ENCODE measurements around the gene BCDIN3D. TPM values are rescaled to one million over a fixed set of nuclear protein-coding genes. Genes with fewer than 3 reads are reported as not detected.

The BCDIN3D gene
- total RNA-seq, 1 experiment from 2014 or later = 4.7 TPM

DNA sequence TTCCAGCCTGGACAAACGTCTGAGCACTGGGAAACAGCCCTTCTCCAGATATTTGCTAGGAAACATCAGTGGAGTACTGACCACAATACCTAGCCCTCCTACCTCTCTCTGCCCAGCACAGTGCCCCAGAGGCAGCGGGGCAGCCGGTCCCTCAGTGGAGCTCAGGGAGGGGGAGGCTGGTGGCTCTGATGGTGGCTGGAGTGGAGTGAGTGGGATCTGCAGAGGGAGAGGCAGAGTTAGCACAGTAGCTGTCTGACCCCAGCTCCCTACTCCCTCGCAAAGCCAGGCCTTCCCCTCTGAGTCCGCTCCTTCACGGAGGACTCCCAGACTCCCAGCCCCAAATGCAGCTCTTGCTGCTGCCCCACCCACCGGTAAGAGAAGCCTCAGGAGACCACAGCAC lies 44.7 kb downstream of the BCDIN3D start:
- no peak for DNase-seq (ENCODE audit: low read depth)

DNA sequence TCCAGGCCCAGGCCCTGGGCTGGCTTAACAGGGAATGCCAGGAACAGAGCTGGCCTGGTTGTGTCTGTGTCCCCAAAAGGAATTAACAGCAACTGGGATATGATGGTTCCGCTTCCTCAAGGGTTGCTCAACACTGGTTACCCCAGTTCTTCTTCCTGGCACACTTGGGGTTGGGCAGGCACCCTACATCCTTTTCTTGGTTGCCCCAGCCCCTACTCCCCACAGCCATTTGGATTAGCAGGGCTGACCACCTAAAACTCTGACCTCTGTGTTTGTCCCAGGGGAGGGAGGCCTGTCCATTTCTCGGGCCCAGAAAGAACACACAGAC lies 45.5 kb downstream of the BCDIN3D start:
- no peak for DNase-seq (ENCODE audit: low read depth)

DNA sequence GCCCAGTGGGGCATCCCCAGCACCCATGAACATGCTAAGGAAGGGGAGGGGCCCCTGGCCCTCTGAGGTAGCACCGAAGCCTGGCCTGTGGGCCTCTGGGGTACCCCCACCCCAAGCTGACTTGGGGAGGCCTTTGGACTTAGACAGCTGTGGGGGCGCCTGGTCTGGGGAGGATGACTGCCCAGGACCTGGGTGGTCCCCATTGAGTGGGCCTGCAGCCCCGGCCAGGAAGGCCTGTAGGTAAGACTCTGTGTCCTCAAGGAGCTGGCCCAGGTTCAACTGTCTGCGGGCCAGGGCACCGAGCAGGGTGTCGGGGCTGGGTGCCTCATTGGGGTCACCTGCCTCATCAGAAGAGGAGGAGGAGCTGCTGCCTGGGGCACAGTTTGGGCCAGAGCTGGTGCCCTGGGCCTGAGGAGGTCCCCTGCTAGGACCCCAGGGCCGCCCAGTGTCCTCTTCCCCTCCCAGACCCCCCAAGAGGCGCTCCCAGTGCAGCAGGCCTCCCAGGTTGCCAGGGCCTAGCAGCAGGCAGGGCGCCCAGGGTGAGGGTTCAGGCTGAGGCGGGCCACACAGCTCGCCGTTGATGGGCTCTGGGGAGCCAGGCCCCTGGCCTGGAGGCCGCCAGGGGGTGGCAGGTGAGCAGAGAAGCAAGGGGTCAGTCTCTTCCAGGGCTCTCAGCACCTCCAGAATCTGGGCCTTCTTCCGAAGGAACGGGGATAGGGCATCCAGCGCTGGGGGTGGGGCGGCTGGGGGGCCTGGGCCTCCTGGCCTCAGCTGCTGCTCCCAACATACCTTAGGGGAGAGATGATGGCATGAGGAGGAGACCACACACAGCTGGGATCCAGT lies 46.1 kb downstream of the BCDIN3D start:
- no peak for DNase-seq (ENCODE audit: low read depth)

DNA sequence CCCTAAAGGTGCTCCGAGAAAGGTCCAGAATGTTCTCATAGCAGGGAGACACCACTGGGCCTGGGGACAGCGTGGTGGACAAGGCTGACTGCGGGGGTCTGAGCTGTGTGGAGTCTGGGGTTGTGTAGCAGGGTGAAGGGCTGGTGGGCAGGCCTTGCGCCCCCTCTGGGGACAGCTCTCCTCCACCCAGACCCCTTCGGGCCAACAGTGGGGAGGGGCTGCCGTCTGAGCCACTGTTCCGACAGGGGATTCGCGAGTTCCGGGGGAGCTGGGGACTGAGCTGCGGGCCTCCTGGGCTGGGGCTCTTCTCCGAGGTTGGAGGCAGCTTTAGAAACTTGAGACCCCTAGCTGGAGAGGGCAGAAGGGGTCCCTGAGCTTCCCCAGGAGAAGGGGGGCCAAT lies 46.8 kb downstream of the BCDIN3D start:
- no peak for DNase-seq (ENCODE audit: low read depth)

DNA sequence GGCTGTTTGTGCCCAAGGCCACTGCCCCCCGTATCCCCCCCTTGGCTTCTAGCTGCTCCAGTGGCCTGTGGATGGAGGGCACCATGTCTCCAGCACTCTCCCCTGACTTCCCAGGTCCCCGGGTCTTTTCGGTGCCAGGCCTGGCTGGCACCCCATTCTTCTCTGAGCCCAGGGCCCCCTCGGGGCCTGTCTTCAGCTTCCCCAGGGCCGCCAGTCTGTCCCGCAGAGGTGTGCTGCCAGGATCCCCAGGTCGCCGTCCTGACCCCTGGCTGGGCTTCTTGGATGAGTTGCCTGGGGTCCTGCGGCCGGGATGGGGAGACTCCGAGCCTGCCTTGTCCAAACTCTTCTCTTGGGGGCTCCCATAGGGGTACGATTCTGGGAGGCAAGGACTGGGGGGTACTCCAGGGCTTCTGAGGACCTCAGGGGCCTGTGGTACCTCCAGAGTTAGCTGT lies 47.2 kb downstream of the BCDIN3D start:
- DNase-seq (ENCODE audit: low read depth) = no peak

DNA sequence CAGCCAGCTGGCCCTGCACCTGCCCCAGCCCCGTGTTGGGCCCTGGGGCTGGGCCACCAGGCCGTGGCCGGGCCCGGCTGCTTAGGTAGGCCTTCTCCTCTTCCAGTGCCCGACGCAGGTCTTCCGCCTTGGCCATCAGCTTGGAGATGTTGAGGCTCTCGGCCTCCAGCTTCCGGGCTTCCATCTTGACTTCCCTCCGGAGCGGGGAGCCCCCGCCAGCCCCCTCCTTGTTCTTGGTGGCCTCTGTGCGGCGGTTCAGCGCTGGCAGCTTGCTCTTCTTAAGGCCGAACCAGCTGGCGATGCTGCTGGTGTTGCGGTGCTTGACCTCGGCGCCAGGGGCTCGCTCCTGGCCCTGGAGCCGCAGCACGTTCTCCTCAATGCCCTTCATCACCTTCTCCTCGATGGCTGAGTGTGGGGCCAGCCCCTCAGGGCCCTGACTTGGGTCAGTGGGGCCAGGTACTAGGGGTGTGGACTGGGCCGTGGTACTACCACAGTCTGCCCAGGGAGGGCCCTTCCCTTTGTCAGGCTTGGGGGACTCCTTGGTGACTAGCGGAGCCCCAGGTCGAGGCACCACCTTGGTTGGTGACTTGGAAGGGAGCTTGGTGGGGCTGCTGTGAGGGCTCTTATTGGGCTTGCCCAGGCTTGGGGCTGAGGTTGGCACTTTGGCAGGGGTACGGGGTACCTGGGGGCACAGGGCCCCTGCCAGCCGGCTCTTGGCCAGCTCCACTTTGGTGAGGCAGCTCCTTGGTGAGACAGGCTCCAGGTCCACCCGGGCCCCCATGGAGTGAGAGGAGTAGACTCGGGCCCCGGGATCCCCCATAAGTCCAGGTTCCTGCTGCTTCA lies 47.9 kb downstream of the BCDIN3D start:
- DNase-seq (ENCODE audit: low read depth) = no peak

DNA sequence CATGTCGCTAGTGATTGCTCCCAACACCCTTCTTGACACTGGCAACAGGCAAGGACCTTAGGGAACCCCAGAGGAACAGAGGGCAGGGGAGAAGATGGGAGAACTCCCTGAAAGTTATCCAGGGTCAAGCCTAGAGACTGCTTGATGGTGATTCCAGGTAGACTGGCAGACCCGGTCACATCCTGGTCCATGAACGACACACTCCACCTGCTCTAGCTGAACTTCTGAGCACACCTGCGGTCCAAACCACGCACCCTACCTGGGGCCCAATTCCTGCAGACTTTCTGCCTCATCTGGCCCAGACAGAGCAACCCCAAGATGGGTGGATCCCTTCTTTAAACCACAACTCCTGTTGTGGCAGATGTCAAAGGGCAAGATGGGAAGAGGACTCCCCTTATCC lies 48.9 kb downstream of the BCDIN3D start:
- no peak for DNase-seq (ENCODE audit: low read depth)

DNA sequence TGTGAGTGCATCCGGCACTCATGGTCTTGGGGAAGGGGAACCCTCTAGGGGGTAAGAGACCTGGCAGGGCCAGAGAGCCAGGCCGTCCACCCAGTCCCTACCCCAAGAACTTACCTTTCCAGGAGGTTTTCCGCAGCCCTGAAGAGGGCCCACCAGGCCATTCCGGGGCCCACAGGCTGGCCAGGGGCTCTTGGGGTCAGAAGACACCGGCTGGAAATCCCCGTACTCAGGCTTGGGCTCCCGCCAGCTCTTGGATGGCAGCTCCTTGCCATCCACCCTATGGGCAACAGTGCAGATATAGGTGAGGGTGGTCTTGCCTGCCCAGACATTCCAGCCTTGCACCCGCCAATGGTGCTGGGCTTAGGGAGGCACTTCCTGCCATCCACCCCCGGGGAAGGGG lies 49.3 kb downstream of the BCDIN3D start:
- DNase-seq (ENCODE audit: low read depth) = no peak

DNA sequence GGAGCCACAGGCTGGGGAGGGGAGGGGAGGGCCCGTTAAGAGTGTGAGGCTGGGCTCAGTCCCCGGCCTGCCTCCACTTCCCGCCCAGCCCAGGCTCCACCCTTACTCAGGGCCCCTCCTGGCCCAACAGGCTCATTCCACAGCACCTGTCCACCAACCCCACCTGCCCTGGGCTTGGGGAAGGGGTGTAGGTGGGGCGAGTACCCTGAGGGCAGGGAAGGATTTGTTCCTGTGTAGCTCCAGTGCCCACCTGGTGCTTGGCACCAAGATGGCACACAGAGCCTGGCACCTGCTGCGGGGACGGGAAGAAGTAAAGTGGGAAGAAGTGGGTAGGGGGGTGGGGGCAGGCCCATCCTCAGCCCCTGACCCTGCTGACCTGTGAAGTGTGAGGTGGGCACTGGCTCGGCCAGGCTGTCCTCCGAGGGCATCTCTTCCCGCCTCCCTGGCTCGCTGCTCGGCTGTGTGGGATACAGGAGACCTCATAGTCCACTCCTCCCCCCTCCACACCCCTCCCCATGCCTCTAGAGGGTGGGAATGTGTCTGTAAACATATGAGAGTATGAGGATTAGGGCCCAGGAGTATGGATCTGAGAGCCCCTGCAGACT lies 49.8 kb downstream of the BCDIN3D start:
- DNase-seq (ENCODE audit: low read depth) = no peak

DNA sequence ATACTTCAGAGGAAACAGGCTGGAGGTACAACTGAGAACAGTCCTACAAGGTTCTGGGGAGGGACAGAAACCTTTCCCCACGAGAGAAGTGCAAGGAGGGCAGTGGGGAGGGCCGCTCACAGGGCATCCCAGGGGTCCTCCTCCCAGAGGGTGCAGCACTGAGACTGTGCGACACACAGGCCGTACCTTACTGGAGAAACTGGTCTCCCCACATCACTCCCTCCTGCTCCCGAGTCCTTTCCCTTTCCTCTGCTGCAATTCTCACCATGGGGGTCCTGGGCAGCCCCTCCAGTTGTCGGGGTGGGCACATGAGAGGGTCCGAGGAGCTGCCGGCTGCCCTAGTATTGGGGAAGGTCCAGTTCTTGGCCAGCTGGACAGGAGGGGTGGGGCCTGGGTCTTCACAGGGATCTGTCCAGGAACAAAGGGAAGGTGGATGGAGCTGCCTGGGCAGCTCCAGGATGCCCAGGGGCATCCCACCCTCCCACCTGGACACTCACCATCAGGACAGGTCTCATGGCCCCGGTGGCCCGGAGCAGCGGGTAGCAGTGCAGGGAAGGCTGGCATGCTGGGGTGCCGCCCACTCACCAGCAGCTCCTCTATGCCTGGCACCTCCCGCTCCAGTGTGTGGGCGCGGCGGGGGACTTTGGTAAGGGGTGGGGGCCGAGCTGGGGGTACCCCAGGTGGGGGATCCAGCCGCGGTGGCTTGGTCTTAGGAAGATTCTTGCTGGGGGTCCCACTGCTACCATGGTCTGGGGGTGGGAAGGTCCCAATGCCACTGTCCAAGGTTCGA lies 50.5 kb downstream of the BCDIN3D start:
- DNase-seq (ENCODE audit: low read depth) = no peak

DNA sequence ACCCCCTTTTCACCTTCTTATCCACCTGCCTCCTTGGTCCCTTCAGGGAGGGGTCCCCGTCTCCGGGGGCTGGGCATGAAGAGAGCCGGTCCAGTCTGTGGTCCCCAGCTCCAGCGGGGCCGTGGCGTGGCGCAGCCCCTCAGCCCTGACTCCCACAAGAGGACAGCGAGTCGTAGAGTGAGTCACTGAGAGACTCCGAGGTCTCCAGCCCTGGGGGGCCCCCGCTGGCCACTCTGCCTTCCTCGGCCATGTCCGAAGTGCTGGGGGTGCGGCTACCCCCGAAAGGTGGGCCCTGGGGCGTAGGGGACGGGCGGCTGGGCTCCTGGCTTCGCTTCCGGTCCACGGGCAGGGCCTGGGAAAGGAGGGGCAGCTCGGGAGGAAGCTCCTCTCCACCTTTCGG lies 51.2 kb downstream of the BCDIN3D start:
- DNase-seq (ENCODE audit: low read depth) = no peak

DNA sequence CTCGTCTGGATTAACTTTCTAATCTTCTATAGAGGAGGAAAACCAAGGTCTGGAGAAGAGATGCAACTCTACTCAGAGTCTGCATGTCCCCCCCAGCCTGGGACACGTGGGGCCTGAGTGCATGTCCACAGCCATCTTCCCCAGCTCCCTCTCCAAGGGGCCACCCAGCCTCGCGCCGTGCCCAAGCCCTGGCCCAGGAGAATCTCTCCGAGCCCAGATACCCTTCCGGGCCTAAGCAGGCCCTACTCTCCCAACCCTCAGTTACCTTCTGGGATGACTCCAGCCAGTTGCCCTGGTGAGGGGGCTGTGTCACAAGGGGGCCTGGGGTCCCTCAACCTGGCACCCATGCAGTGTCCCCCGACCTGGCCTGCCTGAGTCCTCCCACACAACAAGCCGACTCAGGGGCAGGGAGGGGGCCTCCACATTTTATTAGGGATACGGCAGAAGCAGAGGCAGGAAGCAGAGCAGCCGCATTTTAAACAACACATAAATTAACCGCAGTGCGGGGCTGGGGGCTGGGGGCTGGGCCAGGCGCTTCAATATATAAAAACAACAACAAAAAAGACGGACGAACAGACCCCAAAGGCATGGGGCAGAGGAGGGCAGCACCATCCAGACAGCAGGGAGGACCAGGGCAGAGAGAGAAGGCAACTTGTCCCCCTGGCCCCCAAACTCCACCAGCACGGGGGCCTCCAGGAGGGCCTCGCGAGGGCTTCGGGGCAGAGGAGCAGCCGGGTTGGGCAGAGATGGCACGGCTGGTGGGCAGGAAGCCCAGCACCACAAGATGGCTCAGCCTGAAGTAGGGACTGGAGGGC lies 52.0 kb downstream of the BCDIN3D start:
- DNase-seq (ENCODE audit: low read depth) = no peak

DNA sequence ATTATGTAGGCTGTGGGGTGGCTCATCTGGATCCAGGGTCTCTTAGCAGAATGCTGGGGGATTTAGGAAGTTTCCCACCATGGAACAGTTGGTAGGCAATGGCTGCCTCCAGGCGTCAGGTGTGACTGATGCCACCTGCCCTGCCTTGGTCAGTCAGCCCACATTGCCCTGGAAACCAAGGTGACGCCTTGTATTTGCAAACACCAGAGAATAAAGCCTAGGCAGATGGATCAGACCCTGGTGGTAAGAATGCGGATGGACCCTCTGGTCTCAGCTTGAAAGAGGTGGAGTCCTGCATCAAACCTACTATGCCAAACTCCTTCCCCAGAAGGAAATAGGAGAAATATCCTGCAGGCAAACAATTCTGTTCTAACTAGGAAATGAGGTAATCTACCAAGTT lies 52.9 kb downstream of the BCDIN3D start:
- no peak for DNase-seq (ENCODE audit: low read depth)

DNA sequence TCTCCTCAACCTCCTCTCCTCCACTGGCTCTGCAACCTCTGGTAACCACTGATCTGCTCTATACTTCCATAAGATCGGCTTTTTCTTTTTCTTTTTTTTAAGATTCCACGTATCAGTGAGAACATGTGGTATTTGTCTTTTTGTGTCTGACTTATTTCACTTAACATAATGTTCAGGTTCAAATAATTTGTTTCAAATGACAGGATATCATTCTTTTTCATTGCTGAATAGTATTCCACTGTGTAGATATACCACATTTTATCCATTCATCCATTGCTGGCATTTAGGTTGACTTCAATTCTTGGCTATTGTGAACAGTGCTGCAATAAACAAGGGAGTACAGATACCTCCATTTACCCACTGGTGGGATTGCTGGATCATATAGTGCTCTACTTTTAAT lies 55.2 kb downstream of the BCDIN3D start:
- no peak for DNase-seq (ENCODE audit: low read depth)

Other genes with a start within 250 kb of the BCDIN3D start
- 0.17 and 0.30 TPM in 2 replicates for gene FAM186B, start 237.5 kb downstream of the BCDIN3D start, total RNA-seq (2014; rRNA removed; shearing (Covaris generic))
- gene PRPF40B, start 219.5 kb downstream of the BCDIN3D start, total RNA-seq (2014; rRNA removed; shearing (Covaris generic)) = 5.3 and 5.9 TPM in 2 replicates
- 41.9 and 51.7 TPM in 2 replicates for gene FMNL3, start 135.7 kb downstream of the BCDIN3D start, total RNA-seq (2014; rRNA removed; shearing (Covaris generic))
- gene TMBIM6, start 101.5 kb downstream of the BCDIN3D start, total RNA-seq (2014; rRNA removed; shearing (Covaris generic)) = 379 and 454 TPM in 2 replicates
- gene NCKAP5L, start 14.7 kb downstream of the BCDIN3D start, total RNA-seq (2014; rRNA removed; shearing (Covaris generic)) = 12.9 and 14.3 TPM in 2 replicates
- 0.34 TPM in 1 of 2 replicates, not detected in the other for gene FAIM2, start 60.8 kb upstream of the BCDIN3D start, total RNA-seq (2014; rRNA removed; shearing (Covaris generic))
- not detected in 2 replicates for gene AQP2, start 107.6 kb upstream of the BCDIN3D start, total RNA-seq (2014; rRNA removed; shearing (Covaris generic))
- not detected in 2 replicates for gene AQP5, start 118.8 kb upstream of the BCDIN3D start, total RNA-seq (2014; rRNA removed; shearing (Covaris generic))
- gene AQP6, start 129.8 kb upstream of the BCDIN3D start, total RNA-seq (2014; rRNA removed; shearing (Covaris generic)) = 0.11 TPM in 1 of 2 replicates, not detected in the other
- 223 and 292 TPM in 2 replicates for gene RACGAP1, start 182.4 kb upstream of the BCDIN3D start, total RNA-seq (2014; rRNA removed; shearing (Covaris generic))
- not detected in 2 replicates for gene ASIC1, start 214.5 kb upstream of the BCDIN3D start, total RNA-seq (2014; rRNA removed; shearing (Covaris generic))
- 79.4 and 98.4 TPM in 2 replicates for gene SMARCD1, start 242.2 kb upstream of the BCDIN3D start, total RNA-seq (2014; rRNA removed; shearing (Covaris generic))

Measured in Daoy (cell line).